ENCODE data around the gene STAP2.
"Not testable (repeated sequence)": the region's sequence is repeated elsewhere in the genome, so short reads cannot be mapped to it uniquely, and the experiment has no call there.

Gene STAP2

GRCh38 chr19:4297901-4298809 lies 40.5 kb downstream of the STAP2 start:
- no peak for TF ChIP-seq CTCF (IDR thresholded peaks at IDR 0.05; ENCODE audit: control insufficient read depth, insufficient read depth, low read depth, low read length, missing control alignments)
- DNase-seq (ENCODE audit: low read depth), result no peak

DNA sequence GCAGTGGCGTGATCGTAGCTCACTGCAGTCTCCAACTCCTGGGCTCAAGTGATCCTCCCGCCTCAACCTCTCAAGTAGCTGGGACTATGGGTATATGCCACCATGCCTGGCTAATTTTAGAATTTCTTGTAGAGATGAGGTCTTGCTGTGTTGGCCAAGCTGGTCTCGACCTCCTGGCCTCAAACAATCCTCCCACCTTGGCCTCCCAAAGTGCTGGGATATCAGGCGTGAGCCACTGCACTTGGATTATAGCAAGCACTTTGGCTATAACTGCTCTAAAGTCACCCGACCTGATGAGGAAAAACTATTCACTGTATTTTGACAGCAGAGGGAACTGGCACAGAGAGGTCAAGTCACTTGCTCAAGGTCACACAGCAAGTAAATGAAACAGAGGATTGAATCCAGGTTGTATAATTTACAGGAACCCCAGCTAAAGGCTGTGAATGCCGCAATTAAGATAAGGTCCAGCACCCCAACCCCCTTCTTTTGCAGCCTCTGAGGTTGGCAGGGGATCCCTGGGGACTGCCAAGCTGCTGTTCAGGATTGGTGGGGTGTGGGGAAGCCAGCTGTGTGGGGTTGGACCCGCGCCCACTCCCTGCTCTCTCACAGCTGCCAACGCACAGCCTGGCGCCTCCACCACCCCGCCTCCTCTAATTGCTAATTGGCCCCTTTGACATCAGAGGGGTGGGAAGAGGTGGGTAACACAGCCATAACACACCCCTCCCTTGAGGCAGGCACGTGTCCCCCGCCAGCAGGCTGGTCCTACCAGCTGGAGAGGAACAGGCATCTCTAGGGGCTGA lies 42.5 kb downstream of the STAP2 start:
- no peak for DNase-seq (ENCODE audit: low read depth)
- H3K4me3 ChIP-seq (ENCODE audit: control insufficient read depth, low read depth, low read length), result no peak overlapping the region
- no peak for TF ChIP-seq CTCF (IDR thresholded peaks at IDR 0.05; ENCODE audit: control insufficient read depth, insufficient read depth, low read depth, low read length, missing control alignments)

More at GRCh38 chr19:4297901-4298809, 40.5 kb downstream of the STAP2 start:
- no peak overlapping the region for H3K4me3 ChIP-seq (ENCODE audit: control insufficient read depth, low read depth, low read length)

DNA sequence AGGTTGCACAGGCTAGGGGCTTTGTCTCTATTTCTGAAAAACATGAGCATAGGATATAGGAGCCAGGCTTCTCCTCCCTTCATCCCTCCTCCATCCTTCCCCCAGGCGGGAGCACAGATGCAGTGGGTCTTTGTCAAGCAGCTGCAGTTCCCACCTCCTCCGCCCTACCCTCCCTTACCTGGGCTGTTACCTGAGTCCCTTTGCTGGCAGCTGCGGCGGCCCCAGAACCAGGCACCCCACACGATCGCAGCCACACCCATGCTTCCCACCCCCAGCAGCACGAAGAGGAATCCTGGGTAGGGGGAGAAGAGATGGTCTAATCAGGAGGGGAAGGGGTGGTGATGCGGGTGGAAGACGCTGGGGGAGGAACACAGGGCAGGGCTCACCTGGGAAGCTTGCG lies 44.2 kb downstream of the STAP2 start:
- TF ChIP-seq CTCF (IDR thresholded peaks at IDR 0.05; ENCODE audit: control insufficient read depth, insufficient read depth, low read depth, low read length, missing control alignments), result no peak
- no peak overlapping the region for H3K4me3 ChIP-seq (ENCODE audit: control insufficient read depth, low read depth, low read length)
- no peak for DNase-seq (ENCODE audit: low read depth)

- no peak for DNase-seq (ENCODE audit: low read depth)
- TF ChIP-seq CTCF (IDR thresholded peaks at IDR 0.05; ENCODE audit: control insufficient read depth, insufficient read depth, low read depth, low read length, missing control alignments), result no peak
- H3K4me3 ChIP-seq (ENCODE audit: control insufficient read depth, low read depth, low read length), result no peak overlapping the region
Observed at GRCh38 chr19:4292515-4292914, 46.1 kb downstream of the STAP2 start.

DNA sequence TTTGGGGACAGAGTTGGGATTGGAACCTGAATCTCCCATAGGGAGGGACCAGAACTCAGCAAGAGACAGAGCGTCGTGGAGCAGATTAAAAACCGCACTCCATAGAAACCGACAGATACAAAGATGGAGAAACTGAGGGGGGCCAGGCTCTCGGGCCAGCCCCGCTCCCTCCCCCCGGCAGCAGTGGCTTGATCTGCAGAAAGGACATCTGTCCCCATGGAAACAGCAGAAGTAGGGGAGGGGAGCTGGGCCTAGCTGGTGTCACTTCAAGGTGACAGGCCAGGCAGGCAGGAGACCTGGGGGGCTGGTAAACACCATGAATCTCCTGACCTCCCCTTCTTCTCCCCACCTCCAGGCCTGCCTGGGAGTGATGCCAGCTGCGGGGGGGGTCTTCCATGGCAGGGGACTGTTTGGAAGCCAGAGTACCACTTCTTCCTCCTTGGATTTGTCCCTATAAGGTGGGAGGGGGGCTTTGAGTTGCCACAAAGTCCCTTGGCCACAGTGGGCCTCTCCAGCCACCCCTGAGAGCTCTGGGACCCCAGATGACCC lies 47.4 kb downstream of the STAP2 start:
- DNase-seq (ENCODE audit: low read depth), result no peak
- TF ChIP-seq CTCF (IDR thresholded peaks at IDR 0.05; ENCODE audit: control insufficient read depth, insufficient read depth, low read depth, low read length, missing control alignments), result no peak
- no peak overlapping the region for H3K4me3 ChIP-seq (ENCODE audit: control insufficient read depth, low read depth, low read length)

GRCh38 chr19:4288091-4288777 lies 50.4 kb downstream of the STAP2 start:
- H3K4me3 ChIP-seq (ENCODE audit: control insufficient read depth, low read depth, low read length), result no peak overlapping the region
- no peak for DNase-seq (ENCODE audit: low read depth)
- TF ChIP-seq CTCF (IDR thresholded peaks at IDR 0.05; ENCODE audit: control insufficient read depth, insufficient read depth, low read depth, low read length, missing control alignments), result no peak

DNA sequence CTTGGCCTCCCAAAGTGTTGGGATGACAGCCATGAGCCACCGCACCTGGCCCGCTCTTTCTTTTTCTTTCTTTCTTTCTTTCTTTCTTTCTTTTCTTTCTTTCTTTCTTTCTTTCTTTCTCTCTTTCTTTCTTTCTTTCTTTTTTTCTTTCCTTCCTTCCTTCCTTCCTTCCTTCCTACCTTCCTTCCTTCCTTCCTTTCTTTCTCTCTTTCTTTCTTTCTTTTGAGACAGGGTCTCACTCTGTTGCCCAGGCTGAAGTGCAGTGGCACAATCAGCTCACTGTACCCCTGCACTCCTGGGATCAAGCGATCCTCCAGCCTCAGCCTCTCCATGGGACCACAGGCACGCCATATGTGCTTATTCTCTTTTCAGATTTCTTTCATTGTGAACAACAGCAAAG lies 52.5 kb downstream of the STAP2 start:
- H3K4me3 ChIP-seq (ENCODE audit: control insufficient read depth, low read depth, low read length); DNase-seq (ENCODE audit: low read depth): not testable (repeated sequence)
